NCI-H1417 (cell line): Measurements from ENCODE around the gene GRIK3.

Experiments
- DNase-seq, 3 experiments: peaks; one replicate each; lab custom pipeline; 2025; lab: John Stamatoyannopoulos, UW

The GRIK3 gene

DNA sequence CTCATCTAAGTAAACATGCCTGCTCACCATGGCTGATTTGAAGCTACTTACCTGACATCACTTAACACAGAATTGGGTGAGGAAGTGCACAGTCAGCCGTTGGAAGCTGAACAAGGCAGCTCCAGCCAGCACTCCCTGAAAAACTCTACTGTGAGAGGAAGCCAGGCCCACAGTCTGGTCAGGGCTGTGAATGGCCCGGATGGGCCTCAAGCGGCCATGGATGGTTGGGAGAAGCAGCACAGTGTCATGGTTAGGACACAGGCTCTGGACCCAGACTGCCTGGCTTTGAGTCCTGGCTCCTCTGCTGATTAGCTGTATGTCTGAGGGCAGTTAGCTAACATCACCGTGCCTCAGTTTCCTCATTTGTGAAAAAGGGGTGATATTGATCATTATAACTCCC is 267.8 kb downstream of the GRIK3 start:
- DNase-seq: peak in 2 of 3 experiments; percentile 2 to 10

DNA sequence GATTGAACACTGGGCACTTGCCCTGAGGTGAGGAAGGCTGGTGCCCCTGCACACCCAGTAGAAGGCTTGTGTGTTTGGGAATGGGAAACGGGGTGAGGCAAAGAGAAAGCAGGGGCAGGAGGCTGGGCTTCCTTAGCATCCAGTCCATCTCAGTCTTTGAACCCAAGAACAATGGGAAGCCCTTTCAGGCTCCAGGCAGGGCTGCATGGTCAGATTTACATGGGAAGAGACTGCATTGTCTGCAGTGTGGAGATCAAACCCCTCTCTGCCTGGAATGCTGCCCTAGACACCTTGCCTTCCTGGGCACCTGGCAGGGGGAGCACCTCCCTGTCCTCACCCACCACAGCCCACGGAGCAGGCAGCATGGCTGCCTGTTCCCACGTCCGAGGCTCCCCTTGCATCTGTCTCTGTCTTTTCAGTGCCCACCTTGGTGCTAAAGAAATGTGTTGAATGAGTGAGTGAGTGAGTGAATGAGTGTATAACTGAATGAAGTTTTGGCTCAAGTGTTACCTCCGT is 268.5 kb downstream of the GRIK3 start:
- DNase-seq: no peak

DNA sequence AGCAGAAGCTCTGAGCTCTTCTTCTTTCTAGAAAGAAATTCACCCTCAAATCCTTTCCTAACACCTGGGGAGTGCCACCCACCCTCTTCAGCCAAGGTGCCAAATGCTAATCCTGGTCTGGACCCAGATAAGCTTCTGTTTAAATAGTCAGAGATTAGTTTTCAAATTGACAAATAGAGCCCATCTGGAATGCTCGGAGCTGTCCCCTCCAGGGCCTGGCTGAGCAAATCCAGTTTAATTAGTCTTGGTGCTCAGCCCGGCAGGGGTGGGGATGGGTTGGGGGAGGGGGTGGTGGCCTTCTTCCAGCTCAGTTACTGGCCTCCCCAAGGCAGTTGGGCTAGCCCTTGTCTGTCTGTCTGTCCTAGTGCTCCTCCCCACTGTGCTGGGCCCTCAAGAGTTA is 269.5 kb downstream of the GRIK3 start:
- peak in 1 of 3 experiments; percentile 13 for DNase-seq

DNA sequence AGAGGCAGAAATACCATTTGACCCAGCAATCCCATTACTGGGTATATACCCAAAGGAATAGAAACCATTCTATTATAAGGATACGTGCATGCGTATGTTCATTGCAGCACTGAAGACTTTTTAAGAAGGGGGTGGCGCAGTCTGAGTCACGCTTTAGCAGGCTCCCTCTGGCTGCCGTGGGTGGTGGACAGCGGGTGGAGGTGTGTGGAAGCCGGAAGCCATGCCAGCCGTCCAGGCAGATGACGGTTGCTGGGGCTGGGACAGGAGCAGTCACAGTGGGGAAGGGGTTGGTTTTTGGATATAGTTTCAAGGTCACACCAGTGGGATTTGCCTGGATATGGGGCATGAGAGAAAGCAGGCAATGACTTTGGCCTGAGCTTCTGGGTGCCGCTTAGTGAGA is 270.5 kb downstream of the GRIK3 start:
- DNase-seq: no peak

DNA sequence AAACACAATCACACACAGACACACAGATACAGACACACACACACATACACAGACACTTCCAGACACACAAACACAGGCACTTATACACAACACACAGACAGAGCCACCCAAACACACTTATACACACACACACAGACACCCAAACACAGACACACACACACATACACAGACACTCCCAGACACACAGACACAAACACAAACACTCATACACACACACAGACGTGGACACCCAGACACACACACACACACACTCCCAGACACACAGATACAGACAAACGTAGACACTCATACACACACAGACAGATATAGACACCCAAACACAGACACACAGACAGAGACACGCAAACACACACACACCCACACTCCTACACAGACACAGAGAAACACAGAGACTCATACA is 272.1 kb downstream of the GRIK3 start:
- no peak for DNase-seq

DNA sequence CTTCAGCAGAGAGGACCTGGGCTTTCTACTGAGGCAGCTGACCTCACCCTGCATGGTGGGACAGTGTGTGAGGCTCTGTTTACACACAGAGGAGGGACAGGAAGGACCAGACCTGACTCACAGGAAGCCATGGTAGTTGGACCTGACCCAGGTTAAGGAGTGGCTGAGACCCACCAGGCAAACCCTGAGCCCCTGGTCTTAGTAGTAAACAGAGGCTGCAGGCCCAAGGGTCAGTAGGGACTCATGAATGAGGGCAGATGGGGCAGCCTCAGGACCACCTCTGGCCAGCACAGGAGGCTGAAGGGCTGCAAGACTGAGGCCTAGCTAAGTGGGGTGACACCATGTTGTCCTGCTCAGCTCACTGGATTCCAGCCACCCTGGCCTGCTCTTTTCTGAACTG is 273.2 kb downstream of the GRIK3 start:
- no peak for DNase-seq

DNA sequence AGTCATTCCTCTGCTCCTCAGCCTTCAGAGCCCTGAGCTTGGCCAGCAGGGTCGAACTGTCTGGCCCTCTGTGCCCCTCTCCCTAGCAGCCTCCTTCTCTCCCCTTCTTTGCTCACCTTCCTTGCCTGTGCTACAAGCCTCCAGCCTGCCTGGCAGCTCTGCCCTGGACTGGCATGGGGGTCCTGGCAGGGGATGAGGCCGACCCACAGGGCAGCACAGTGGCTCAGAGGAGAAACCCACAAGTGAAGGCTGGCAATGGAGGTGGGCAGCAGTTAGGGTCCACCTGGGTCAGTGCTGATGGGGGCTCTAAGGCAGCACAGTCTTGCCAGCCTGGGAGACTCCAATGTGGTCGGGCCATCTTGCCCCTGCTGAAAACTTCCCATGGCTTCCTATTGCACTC is 274.2 kb downstream of the GRIK3 start:
- DNase-seq: no peak

DNA sequence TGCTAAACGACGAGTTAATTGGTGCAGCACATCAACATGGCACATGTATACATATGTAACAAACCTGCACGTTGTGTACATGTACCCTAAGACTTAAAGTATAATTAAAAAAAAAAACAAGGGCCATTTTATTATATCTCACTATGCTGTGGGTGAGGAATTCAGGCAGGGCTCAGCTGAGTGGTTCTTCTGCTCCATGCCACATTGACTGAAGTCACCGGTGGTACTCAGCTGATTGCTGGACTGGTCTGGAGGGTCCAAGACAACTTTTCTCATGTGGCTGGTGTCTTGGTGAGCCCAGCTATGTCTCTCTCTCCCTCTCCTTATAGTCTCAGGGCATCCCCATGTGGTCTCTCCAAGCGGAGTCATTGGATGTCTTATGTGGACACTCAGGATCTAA is 275.0 kb downstream of the GRIK3 start:
- no peak for DNase-seq

DNA sequence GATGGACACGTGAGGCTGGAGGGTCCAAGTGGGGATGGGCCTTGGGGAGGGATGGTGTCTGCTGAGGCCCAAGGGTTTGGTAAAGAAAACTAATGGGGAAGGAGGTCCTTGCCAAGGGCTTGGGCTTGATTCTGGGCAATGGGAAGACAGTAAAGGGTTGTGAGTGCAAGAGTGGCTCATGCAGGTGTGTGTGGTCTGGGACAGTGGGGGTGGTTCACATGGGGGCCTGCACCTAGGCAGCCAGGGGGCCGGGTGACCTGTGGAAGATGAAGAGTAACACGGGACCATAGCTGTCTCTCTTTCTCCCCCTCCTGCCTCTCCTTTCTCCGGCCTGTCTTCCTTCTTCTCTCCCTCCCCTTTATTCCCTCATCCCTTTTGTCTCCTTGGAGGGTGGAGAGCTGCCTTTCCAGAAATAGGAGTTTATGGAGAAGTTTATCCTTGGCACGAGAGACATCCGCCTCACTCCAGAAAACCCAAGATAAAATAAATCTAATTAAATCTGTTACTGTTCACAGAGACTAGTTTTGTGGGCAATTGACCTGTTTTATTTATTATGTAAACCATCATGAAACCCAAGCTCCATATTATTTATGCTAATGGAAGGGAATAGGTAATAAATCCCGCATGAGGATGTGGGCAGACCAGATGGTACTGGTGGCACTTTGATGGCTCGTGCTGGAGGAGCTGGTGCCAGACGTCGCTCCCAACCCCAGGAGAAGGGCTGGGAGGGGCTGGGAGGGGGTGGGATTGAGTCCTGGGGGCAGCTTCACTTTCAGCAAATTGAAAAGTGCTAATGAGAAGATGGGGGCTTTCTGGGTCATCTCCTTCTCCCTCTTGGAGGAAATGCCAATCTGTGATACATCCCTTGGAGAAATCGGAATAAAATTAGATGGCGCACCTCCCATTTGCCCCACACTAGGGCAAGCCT is 278.7 kb downstream of the GRIK3 start:
- no peak for DNase-seq

DNA sequence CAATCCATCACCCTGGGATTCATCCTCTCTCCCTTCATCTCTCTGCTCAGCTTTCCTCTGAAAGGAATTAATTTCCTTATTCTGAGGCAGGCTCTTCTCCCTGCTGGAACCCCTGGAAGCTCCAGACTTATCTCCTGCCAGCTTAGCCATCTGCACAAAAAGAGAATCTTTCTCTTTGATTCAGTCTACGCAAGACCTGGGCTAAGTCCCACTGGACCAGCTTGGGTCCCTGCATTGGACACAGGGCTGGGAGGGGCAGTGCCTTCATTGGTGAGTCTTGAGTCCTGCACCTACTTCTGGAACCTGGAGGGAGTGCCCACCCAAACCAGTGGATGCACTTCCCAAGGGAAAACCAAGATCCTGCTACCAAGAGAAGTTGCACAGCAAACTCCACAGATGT is 279.9 kb downstream of the GRIK3 start:
- no peak for DNase-seq

DNA sequence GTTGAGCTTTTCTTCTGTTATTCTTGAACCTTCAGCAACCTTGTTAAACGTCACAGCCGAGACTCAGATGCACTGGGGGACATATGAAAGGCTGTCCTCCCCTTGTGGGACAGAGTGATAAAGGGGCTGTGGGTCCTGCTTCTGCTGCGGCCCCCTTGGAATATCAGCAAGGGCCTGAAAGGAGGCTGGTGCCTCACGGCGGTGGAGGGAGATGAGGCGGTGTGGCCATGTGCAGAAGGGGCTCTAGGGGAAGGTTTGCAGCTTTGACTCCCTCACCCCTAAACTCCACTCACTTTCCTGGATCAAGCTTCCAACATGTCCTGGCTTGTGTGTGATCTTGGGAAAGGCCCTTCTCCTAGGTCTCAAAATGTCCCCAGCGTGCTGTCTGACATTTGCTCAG is 280.9 kb downstream of the GRIK3 start:
- DNase-seq: no peak

DNA sequence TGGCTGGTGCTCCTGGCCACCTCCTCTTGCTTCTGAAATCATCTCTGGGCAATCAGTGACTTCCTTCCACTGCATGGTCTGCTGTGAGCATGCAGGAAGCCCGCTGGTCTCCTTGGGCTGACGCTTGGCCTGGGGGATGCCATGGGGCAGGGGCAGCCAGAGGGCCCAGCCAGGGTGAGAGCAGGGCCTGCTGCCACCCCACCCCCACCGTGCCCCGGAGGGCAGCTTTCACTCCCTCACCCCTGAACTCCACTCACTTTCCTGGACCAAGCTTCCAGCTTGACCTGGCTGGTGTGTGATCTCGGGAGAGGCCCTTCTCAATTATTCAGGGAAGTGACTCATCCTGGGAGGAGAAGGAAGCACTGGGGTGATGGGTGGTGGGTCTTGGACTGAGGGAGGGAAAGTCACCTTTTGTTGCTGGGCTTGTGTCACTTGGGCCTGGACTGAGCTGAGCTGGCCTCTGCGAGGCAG is 281.4 kb downstream of the GRIK3 start:
- DNase-seq: no peak

DNA sequence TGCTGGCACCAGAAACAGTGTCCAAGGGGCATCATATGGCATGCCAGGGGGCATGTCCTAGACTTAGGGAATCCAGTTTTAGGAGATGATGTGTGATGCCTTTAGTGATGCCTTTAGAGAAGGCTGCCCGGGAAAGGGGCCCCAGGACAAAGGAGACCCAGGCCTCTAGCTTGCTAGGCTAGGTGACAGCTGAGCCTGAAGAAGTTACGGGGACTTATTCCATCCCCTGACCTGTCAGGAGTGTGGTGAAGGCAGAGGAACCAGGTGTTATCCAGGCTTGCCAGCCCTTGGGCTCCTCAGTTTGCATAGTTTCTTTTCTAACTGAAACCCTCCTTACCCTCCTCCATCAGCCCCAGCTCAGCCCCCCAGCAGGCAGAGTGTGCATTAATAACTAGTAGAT is 281.9 kb downstream of the GRIK3 start:
- no peak for DNase-seq

DNA sequence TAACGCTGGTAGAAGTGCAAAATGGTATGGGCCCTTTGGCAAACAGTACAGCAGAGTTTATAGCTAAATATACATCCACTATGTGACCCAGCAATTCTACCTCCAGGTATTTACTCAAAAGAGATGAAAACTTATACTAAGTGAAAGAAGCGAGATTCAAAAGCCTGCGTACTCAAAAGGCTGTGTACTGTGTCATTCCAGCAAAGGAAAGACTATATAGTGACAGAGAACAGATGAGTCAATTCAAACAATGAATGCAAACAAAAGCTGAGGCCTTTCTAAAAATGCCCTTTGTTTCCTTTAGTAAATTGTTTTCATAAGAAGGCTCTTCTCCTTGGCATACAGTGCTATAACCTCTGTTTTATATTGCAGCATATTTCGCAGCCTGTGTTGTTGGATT is 282.8 kb downstream of the GRIK3 start:
- DNase-seq: peak in 1 of 3 experiments; percentile 6

DNA sequence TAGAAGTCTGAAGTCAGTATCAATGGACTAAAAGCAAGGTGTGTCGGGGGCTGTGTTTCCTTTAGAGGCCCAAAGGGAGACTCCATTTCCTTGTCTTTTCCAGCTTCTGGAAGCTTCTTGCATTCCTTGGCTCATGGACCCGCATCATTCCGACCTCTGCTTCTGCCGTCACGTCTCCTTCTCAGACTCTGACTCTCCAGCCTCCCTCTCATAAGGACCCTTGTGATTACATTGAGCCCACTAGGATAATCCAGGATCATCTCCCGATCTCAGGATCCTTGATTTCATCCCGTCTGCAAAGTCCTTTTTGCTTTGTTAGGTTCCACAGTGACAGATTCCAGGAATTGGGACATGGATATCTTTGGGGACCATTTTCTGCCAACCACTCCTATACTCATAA is 285.8 kb downstream of the GRIK3 start:
- no peak for DNase-seq
